ENCODE data around the gene IGLON5. TPM values are rescaled to one million over a fixed set of nuclear protein-coding genes. Genes with fewer than 3 reads are reported as not detected.

The IGLON5 gene
- total RNA-seq, 1 donor from 2014 or later = not detected

DNA sequence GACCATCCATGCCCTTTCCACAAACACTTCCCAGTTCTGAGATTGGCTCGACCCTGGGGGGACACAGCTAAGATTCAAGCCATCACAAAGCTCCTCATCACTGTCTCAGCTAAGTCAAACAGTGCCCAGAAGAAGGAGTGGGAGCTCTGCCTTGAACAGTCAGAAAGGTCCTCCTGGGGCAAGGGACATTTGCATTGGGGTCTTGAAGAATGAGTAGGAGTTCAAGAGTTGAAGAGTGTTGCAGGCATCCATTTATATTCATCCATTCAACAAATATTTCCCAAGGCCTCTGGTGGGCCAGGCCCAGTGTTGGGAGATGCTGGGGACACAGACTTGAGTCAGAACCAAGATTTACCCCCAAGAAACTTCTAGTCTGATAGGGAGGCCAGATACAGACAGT, 6.5 kb downstream of the IGLON5 start:
- intact Hi-C loops (cut with micrococcal nuclease) = no loop called here

DNA sequence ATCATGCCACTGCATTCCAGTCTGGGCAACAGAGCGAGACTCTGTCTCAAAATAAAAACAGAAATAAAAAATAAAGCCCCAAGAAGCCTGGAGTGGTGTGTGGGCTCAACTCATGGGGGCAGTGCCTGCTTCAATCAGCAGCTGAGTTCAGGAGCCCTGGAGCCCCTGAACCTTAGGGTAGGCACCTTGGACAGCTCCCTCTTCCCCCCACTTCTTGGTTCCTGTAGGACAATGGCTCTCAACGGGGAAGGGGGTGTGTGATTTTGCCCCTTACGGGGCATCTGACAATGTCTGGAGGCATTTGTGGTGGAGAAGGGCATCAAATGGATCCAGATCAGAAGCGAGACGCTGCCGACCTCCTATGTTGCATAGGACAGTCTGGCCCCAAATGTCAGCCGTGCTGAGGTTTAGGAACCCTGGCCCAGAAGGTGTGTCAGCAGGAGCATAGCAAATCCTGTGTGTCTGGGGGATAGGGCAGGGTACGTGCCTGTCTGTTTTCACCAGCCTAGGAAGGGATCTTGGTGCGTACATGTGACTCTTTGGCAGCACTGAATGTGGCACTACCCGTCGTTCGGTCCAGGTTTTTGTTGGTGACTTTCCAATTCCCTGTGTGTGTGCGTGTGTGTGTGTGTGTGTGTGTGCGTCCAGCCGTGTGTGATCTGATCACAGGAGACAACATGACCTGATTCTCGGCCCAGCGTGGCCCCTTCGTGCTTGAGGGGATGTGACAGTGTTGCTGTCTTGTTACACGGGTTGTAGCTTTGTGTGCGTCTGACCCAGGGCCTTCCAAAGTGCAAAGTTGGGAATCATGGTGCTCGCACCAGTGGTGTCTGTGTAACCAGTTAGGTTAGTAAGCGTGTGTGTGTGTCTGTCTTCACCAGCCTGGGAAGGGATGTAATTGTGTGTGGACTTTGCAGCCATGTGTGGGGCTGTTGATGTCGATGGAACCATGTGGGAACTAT, 7.5 kb downstream of the IGLON5 start:
- intact Hi-C loops (cut with micrococcal nuclease) = no loop called here

GRCh38 chr19:51319649-51320279, 8.3 kb downstream of the IGLON5 start:
- intact Hi-C loops (cut with micrococcal nuclease) = no loop called here

DNA sequence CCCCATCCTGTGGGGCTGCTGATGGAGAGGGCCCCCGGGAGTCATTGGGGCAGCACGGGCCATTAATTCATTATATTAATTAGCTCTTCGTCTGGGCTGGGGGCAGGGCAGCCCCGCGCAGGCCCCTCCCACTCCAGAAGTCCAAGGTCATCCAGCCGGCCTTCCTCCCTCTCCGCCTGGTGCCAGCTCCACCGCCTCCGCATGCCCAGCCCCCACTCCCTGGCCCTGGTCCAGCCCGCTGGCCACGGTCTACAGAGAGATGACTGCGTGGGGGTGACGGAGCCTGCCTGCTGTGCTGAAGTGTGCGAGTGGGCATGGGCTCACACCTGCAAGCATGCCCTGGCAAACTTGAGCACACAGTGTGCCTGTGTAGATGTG, 8.8 kb downstream of the IGLON5 start:
- intact Hi-C loops (cut with micrococcal nuclease) = no loop called here

GRCh38 chr19:51321799-51322198, 10.4 kb downstream of the IGLON5 start:
- intact Hi-C loops (cut with micrococcal nuclease) = no loop called here

GRCh38 chr19:51323481-51324166, 12.2 kb downstream of the IGLON5 start:
- intact Hi-C loops (cut with micrococcal nuclease) = no loop called here

- intact Hi-C loops (cut with micrococcal nuclease) = no loop called here
Measured at GRCh38 chr19:51324167-51324481, 12.7 kb downstream of the IGLON5 start.

- intact Hi-C loops (cut with micrococcal nuclease) = no loop called here
Measured at GRCh38 chr19:51325161-51325976, 13.9 kb downstream of the IGLON5 start.

GRCh38 chr19:51326216-51327065, 15.0 kb downstream of the IGLON5 start:
- intact Hi-C loops (cut with micrococcal nuclease) = loop anchor here (1.0 kb wide), 2 partner anchors 13 to 41 kb away; no protein-coding TSS in a partner anchor

- intact Hi-C loops (cut with micrococcal nuclease) = loop anchor here (1.0 kb wide), 2 partner anchors 12 to 40 kb away; no protein-coding TSS in a partner anchor
Measured at GRCh38 chr19:51327066-51328001, 15.9 kb downstream of the IGLON5 start.

DNA sequence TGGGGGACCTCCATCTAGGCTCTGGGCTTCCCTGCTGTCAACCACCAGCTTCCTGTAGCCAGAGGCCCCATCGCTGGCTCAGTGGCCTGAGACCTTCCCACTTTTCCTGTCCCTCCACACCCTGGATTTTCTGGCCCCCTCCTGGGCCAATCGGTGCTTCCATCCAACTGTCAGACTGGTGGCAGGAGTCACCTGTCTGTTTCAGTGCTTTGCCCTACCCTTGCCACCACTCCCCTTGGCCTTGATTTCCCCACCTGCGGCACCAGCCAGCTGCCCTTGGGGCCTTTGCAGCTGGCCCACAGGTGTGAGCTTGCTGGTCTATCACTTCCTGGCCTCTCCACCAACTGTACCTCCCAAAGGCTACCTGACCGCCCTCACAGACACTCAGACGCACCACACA, 18.0 kb downstream of the IGLON5 start:
- intact Hi-C loops (cut with micrococcal nuclease) = no loop called here

- intact Hi-C loops (cut with micrococcal nuclease) = loop anchor here (10.0 kb wide), 1 partner anchor 526 kb away; no protein-coding TSS in a partner anchor
Measured at GRCh38 chr19:51330366-51330765, 18.9 kb downstream of the IGLON5 start.

DNA sequence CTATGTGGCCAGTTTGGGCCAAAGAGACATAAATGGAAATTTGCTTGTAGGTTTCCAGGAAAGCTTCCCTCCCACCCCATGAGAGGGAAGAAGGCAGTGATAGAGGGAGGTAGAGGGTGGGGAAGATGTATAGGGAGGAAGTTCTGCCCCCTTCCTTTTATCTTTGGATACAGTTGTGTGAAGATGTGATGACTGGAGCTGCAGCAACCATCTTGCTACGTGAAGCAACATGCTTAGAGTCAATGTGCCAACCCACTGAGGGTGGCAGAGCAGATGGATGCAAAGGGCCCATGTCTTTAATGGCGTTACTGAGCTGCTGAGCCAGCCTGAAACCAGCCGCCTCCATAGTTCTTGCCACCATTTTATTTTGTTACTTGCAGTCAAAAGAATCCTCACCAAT, 19.7 kb downstream of the IGLON5 start:
- intact Hi-C loops (cut with micrococcal nuclease) = loop anchor here (10.0 kb wide), 1 partner anchor 526 kb away; no protein-coding TSS in a partner anchor

GRCh38 chr19:51331716-51332115, 20.3 kb downstream of the IGLON5 start:
- intact Hi-C loops (cut with micrococcal nuclease) = loop anchor here (10.0 kb wide), 1 partner anchor 527 kb away; no protein-coding TSS in a partner anchor

DNA sequence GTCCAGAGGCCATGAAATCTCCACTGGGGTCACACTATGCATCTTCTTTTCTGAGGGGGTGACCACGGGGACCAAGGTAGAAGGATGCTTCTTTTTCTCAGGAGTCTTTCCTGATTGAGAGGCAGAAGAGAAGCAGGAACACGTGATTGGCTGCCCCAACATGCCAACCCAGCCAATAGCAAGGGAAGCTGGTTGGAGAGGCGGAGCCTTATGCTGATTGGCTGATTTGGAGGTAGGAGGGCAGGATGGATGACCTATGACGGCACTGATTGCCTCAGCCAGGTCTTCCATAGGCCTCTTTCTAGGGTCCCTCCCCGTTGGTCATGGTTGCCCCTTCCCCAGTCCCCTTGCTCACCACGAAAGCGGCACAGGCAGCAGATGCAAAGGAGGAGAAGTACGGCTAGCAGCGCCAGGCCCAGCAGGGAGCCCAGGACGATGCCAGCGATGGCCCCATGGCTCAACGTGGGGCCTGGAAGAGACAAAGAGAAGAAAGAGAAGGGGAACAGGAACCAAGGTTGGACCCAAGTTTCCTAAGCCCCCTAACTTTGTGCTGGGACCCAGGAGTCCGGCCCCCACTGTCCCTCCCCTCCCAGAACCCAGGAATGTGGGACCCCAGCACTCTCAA, 22.5 kb downstream of the IGLON5 start:
- intact Hi-C loops (cut with micrococcal nuclease) = loop anchor here (10.0 kb wide), 1 partner anchor 529 kb away; no protein-coding TSS in a partner anchor

DNA sequence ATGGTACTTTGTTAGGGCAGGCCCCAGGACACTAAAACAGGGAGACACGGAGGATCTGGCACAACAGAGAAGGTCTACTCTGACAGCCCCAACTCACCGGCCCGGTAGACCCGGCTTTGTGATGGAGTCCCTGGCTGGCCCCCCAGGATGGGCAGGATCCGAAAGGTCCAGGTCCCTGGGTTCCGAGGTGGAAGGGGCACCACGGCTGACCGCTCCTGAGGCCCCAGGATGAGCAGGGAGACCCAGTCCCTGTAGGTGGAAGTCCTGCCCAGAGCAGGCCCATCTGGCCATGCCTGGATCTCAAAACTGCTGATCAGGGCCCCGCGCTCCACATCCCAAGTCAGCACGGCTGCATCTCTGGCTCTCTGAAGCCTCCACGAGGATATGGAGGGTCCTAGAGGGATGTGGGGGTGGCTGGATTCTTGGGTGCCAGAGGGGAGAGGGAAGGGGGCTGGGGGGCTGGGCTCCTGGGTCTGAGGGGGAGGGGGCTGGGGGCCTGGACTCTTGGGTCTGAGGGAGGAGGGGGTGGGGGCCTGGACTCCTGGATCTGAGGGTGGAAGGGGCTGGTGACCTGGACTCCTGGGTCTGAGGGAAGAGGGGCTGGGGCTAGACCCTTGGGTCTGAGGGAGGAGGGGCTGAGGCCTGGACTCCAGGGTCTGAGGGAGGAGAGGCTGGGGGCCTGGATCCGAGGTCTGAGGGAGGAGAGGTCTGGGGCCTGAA, 25.9 kb downstream of the IGLON5 start:
- intact Hi-C loops (cut with micrococcal nuclease) = loop anchor here (10.0 kb wide), 1 partner anchor 532 kb away; no protein-coding TSS in a partner anchor

- intact Hi-C loops (cut with micrococcal nuclease) = loop anchor here (1.0 to 10.0 kb wide), 4 partner anchors 135 to 533 kb away; no protein-coding TSS in a partner anchor
Measured at GRCh38 chr19:51337861-51338562, 26.6 kb downstream of the IGLON5 start.

All from T-helper 1 cell treated with Interleukin-12 subunit alpha and Interleukin-12 subunit beta and Interleukin-4 antibody, amounts not matched to agents 30 ng/mL and 1 ng/mL, for 36 hours (primary cell).